ENCODE measurements around the gene SWI5. TPM values are rescaled to one million over a fixed set of nuclear protein-coding genes. Genes with fewer than 3 reads are reported as not detected.

SWI5 gene
- total and polyA plus RNA-seq, 5 experiments from 2014 or later, result 11.7 to 46.8 (median 33.5) TPM

GRCh38 chr9:128286440-128286839 lies 10.4 kb downstream of the SWI5 start:
- Mint-ChIP-seq H3K4me1 (peaks cover 0 to 1% (median 0%) of the 10 kb centered on the region in 4 donors), H3K27ac (no peak overlapping the region), H3K27me3 (no peaks in the 10 kb centered on the region), H3K9me3 (no peaks in the 10 kb centered on the region), H3K4me3 (no peak overlapping the region), H3K36me3 (peaks cover 0 to 18% (median 7%) of the 10 kb centered on the region in 3 donors)
- ATAC-seq (no peak), DNase-seq (no peak)
- POLR2A ChIA-PET, result no interaction called here

- peaks cover 0 to 1% (median 0%) of the 10 kb centered on the region in 4 donors for H3K4me1 Mint-ChIP-seq
- POLR2A ChIA-PET, result interaction anchor here (0.6 kb wide), 1 partner anchor 32 kb away, joined by 5 read pairs; no protein-coding TSS in a partner anchor
Observed at GRCh38 chr9:128288273-128289004, 12.4 kb downstream of the SWI5 start.

GRCh38 chr9:128292009-128292408 lies 15.9 kb downstream of the SWI5 start:
- Mint-ChIP-seq H3K27ac (no peak overlapping the region), H3K4me1 (peaks cover 0 to 2% (median under 1%) of the 10 kb centered on the region in 4 donors), H3K4me3 (no peak overlapping the region), H3K9me3 (no peaks in the 10 kb centered on the region), H3K27me3 (no peaks in the 10 kb centered on the region), H3K36me3 (peaks cover 0 to 13% (median 4%) of the 10 kb centered on the region in 3 donors)
- ATAC-seq (no peak), DNase-seq (no peak)
- POLR2A ChIA-PET, result interaction anchor here (0.6 to 0.8 kb wide), 2 partner anchors 9 to 496 kb away, joined by 5 to 6 read pairs; no protein-coding TSS in a partner anchor

More at GRCh38 chr9:128288273-128289004, 12.4 kb downstream of the SWI5 start:
- no peak overlapping the region for H3K4me3 Mint-ChIP-seq
- no peak overlapping the region for H3K27ac Mint-ChIP-seq
- H3K36me3 Mint-ChIP-seq, result peaks cover 0 to 18% (median 7%) of the 10 kb centered on the region in 3 donors
- H3K9me3 Mint-ChIP-seq, result no peaks in the 10 kb centered on the region
- no peak for DNase-seq
- ATAC-seq, result no peak
- H3K27me3 Mint-ChIP-seq, result no peaks in the 10 kb centered on the region

GRCh38 chr9:128293091-128293490 lies 17.0 kb downstream of the SWI5 start:
- H3K36me3 Mint-ChIP-seq, result peaks cover 0 to 7% (median 4%) of the 10 kb centered on the region in 3 donors
- POLR2A ChIA-PET, result interaction anchor here (0.6 kb wide), 2 partner anchors 281 to 494 kb away, joined by 3 read pairs; partner anchors contain the start of gene TBC1D13

GRCh38 chr9:128294142-128294541 lies 18.1 kb downstream of the SWI5 start:
- no peak overlapping the region for H3K27ac Mint-ChIP-seq
- ATAC-seq (no peak), DNase-seq (no peak)
- peaks cover 0 to 2% (median under 1%) of the 10 kb centered on the region in 4 donors for H3K4me1 Mint-ChIP-seq
- peaks cover 0 to 1% (median 0%) of the 10 kb centered on the region in 3 donors for H3K36me3 Mint-ChIP-seq
- no peaks in the 10 kb centered on the region for H3K9me3 Mint-ChIP-seq
- no peaks in the 10 kb centered on the region for H3K27me3 Mint-ChIP-seq
- POLR2A ChIA-PET, result no interaction called here
- no peak overlapping the region for H3K4me3 Mint-ChIP-seq

More at GRCh38 chr9:128293091-128293490, 17.0 kb downstream of the SWI5 start:
- Mint-ChIP-seq H3K9me3 (no peaks in the 10 kb centered on the region), H3K4me3 (no peak overlapping the region), H3K4me1 (peaks cover 0 to 2% (median under 1%) of the 10 kb centered on the region in 4 donors), H3K27me3 (no peaks in the 10 kb centered on the region), H3K27ac (peak overlapping the region in 1 of 10 donors; percentile 60)
- DNase-seq, result no peak
- ATAC-seq, result no peak

GRCh38 chr9:128296340-128297220 lies 20.5 kb downstream of the SWI5 start:
- H3K9me3 Mint-ChIP-seq, result no peaks in the 10 kb centered on the region
- peak overlapping the region in 1 of 10 donors; percentile 11 for H3K27ac Mint-ChIP-seq
- H3K27me3 Mint-ChIP-seq, result no peaks in the 10 kb centered on the region
- H3K36me3 Mint-ChIP-seq, result peaks cover 0 to 1% (median 0%) of the 10 kb centered on the region in 3 donors
- H3K4me1 Mint-ChIP-seq, result peaks cover 0 to 2% (median under 1%) of the 10 kb centered on the region in 4 donors
- DNase-seq (no peak), ATAC-seq (no peak)
- no peak overlapping the region for H3K4me3 Mint-ChIP-seq
- POLR2A ChIA-PET, result no interaction called here

- H3K4me1 Mint-ChIP-seq, result peaks cover 0 to 2% (median under 1%) of the 10 kb centered on the region in 4 donors
- DNase-seq (no peak), ATAC-seq (no peak)
- H3K27me3 Mint-ChIP-seq, result no peaks in the 10 kb centered on the region
- H3K4me3 Mint-ChIP-seq, result no peak overlapping the region
- no peaks in the 10 kb centered on the region for H3K9me3 Mint-ChIP-seq
- POLR2A ChIA-PET, result no interaction called here
- peaks cover 0 to 1% (median 0%) of the 10 kb centered on the region in 3 donors for H3K36me3 Mint-ChIP-seq
- no peak overlapping the region for H3K27ac Mint-ChIP-seq
Observed at GRCh38 chr9:128297221-128297773, 21.2 kb downstream of the SWI5 start.

GRCh38 chr9:128298535-128299482 lies 22.7 kb downstream of the SWI5 start:
- POLR2A ChIA-PET, result no interaction called here
- Mint-ChIP-seq H3K9me3 (no peaks in the 10 kb centered on the region), H3K36me3 (peaks cover 0 to 1% (median 0%) of the 10 kb centered on the region in 3 donors)

GRCh38 chr9:128304136-128304970 lies 28.3 kb downstream of the SWI5 start:
- Mint-ChIP-seq H3K27me3 (no peaks in the 10 kb centered on the region), H3K27ac (peak overlapping the region in 7 of 10 donors; percentile 23 to 72 (median 52)), H3K9me3 (no peaks in the 10 kb centered on the region), H3K4me1 (peaks cover 0 to 2% (median 0%) of the 10 kb centered on the region in 4 donors), H3K4me3 (no peak overlapping the region), H3K36me3 (peaks cover 0 to 17% (median 2%) of the 10 kb centered on the region in 3 donors)
- DNase-seq (no peak), ATAC-seq (no peak)
- POLR2A ChIA-PET, result interaction anchor here (1.0 kb wide), 1 partner anchor 525 kb away, joined by 3 read pairs; the partner anchor contains the start of gene SPOUT1

More at GRCh38 chr9:128298535-128299482, 22.7 kb downstream of the SWI5 start:
- no peaks in the 10 kb centered on the region for H3K27me3 Mint-ChIP-seq
- peak overlapping the region in 1 of 10 donors; percentile 33 for H3K27ac Mint-ChIP-seq
- no peak for DNase-seq
- no peak overlapping the region for H3K4me3 Mint-ChIP-seq
- H3K4me1 Mint-ChIP-seq, result peaks cover 0 to 4% (median under 1%) of the 10 kb centered on the region in 4 donors
- ATAC-seq, result no peak

GRCh38 chr9:128304971-128305288 lies 28.9 kb downstream of the SWI5 start:
- no peak for DNase-seq
- no peak overlapping the region for H3K4me3 Mint-ChIP-seq
- no peak for ATAC-seq
- POLR2A ChIA-PET, result interaction anchor here (1.0 kb wide), 1 partner anchor 525 kb away, joined by 3 read pairs; the partner anchor contains the start of gene SPOUT1
- H3K27ac Mint-ChIP-seq, result peak overlapping the region in 5 of 10 donors; percentile 2 to 53 (median 9)
- peaks cover 0 to 2% (median 0%) of the 10 kb centered on the region in 4 donors for H3K4me1 Mint-ChIP-seq
- no peaks in the 10 kb centered on the region for H3K27me3 Mint-ChIP-seq
- peaks cover 0 to 23% (median 2%) of the 10 kb centered on the region in 3 donors for H3K36me3 Mint-ChIP-seq
- no peaks in the 10 kb centered on the region for H3K9me3 Mint-ChIP-seq

GRCh38 chr9:128309551-128309950 lies 33.5 kb downstream of the SWI5 start:
- POLR2A ChIA-PET, result no interaction called here
- no peaks in the 10 kb centered on the region for H3K4me1 Mint-ChIP-seq
- no peaks in the 10 kb centered on the region for H3K27me3 Mint-ChIP-seq
- H3K4me3 Mint-ChIP-seq, result no peak overlapping the region
- H3K36me3 Mint-ChIP-seq, result peaks cover 0 to 60% (median 7%) of the 10 kb centered on the region in 3 donors
- no peak overlapping the region for H3K27ac Mint-ChIP-seq
- no peak for DNase-seq
- ATAC-seq, result no peak
- H3K9me3 Mint-ChIP-seq, result no peaks in the 10 kb centered on the region
